ENCODE data around the gene LIMCH1.

DNA sequence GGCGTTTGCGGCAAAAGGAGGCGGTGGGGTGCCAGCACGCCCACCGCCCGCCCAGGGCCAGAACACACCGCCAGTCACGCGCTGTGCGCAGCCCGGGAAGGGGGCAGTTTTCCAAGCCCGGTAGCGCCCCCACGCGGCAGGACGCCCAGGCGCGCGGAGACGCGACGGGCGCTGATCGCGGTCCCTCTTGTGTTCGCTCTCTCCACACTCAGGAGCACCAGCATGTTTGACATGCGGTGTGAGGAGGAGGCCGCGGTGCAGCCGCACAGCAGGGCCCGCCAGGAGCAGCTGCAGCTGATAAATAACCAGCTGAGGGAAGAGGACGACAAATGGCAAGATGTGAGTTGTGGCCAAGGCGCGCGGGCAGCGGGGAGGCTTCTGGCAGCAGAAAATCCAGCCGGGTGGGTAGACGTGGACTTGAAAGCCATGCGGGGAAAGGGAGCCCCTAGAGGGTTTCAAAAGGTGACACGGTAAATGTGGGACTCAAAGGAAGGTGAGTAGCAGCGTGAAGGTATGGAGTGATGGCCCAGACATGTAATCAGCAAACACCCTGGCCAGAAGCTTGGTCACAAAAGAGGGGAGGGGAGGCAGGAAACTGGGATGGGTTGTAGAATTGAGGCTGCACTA, 106.4 kb downstream of the LIMCH1 start:
- TF ChIP-seq POLR2A (IDR thresholded peaks at IDR 0.05), result no peak
- TF ChIP-seq, protein P1, sequence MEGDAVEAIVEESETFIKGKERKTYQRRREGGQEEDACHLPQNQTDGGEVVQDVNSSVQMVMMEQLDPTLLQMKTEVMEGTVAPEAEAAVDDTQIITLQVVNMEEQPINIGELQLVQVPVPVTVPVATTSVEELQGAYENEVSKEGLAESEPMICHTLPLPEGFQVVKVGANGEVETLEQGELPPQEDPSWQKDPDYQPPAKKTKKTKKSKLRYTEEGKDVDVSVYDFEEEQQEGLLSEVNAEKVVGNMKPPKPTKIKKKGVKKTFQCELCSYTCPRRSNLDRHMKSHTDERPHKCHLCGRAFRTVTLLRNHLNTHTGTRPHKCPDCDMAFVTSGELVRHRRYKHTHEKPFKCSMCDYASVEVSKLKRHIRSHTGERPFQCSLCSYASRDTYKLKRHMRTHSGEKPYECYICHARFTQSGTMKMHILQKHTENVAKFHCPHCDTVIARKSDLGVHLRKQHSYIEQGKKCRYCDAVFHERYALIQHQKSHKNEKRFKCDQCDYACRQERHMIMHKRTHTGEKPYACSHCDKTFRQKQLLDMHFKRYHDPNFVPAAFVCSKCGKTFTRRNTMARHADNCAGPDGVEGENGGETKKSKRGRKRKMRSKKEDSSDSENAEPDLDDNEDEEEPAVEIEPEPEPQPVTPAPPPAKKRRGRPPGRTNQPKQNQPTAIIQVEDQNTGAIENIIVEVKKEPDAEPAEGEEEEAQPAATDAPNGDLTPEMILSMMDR (IDR thresholded peaks at IDR 0.05), result peak; percentile 77 to 90 (median 86)

All from adrenal gland (tissue), 5 donors.